GM12892 (cell line): ENCODE results near the gene TESK2.

Experiments
- POLR2A ChIP-seq: IDR thresholded peaks from 2 replicates; pipeline ENCODE4 v1.6.1; 2011; ENCODE audit warnings: low read depth, low read length, control low read depth
- POLR2AphosphoS5 ChIP-seq: IDR thresholded peaks from 2 replicates; pipeline ENCODE4 v1.6.1; 2011; ENCODE audit warnings: low read depth, low read length, control low read depth
- TAF1 ChIP-seq: IDR thresholded peaks from 2 replicates; pipeline ENCODE4 v1.6.1; 2011; ENCODE audit warnings: low read depth, mild to moderate bottlenecking, control low read depth, low read length, borderline replicate concordance

- TF ChIP-seq POLR2AphosphoS5 = no peak
- no peak for TF ChIP-seq TAF1
- TF ChIP-seq POLR2A = no peak
Observed at GRCh38 chr1:45403298-45403697, 87.7 kb downstream of the TESK2 start.
